ENCODE data around the gene MED12. TPM values are rescaled to one million over a fixed set of nuclear protein-coding genes. Genes with fewer than 3 reads are reported as not detected.

The MED12 gene
- total RNA-seq, 2 donors from 2014 or later = 66.2 to 79.2 TPM

DNA sequence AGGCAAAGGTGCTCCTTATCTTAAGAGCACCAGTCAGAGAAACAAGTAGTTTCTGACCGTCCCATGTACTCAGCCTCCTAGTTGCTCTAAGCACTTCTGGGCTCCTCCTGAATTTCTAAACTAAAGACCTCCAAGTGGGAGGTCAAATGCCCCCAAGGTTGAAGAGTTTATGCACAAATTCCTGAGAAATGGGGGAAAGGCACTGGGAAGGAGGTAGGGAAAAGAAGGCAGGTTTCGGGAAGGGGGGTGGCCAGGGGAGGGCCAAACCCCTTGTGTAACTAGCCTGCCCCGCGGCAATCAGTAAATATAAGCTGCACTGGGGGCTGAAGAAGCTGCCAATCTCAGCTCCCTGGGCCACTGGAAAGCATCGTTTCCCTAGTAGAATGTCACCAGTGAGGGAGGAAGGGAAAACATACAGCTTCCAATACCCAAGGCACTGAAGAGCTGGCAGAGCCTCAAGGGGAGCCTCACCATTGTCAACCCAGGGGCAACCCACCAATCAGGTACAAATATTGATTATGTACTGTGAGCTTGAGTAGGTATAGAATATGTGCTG, 19.4 kb upstream of the MED12 start:
- no peaks in the 10 kb centered on the region for H3K9me3 ChIP-seq (ENCODE audit: control insufficient read depth, low read length, poor library complexity, severe bottlenecking)
- ATAC-seq = no peak
- Mint-ChIP-seq H3K36me3 (ENCODE audit: low read depth) (no peaks in the 10 kb centered on the region), H3K4me1 (peaks cover 46% of the 10 kb centered on the region), H3K27me3 (no peaks in the 10 kb centered on the region), H3K27ac (peak overlapping the region; percentile 29), H3K4me3 (peak overlapping the region; percentile 58)
- no peak for DNase-seq

DNA sequence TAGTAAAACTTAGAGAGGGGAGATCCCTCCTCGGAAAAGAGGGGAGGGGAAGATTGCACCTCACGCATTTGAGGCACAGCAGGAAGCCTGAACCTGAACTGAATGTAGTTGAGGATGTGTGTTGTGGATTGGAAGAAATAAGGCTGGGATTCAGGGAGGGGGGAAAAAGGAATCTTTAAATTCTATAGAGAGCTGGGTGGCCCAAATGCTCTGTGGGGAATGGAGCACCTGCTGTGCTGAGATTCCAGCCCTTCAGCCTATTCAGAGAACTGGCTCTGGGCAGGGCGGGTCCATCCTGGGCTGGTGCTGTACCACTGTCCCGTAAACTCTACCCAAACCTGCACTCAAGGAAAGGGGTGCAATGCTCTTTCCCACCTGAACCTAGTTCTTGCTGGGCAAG, 18.7 kb upstream of the MED12 start:
- H3K9me3 ChIP-seq (ENCODE audit: control insufficient read depth, low read length, poor library complexity, severe bottlenecking) = no peaks in the 10 kb centered on the region
- ATAC-seq (no peak), DNase-seq (no peak)
- H3K4me1 Mint-ChIP-seq = peaks cover 53% of the 10 kb centered on the region
- H3K27ac Mint-ChIP-seq = peak overlapping the region; percentile 29
- H3K36me3 Mint-ChIP-seq (ENCODE audit: low read depth) = no peaks in the 10 kb centered on the region
- H3K4me3 Mint-ChIP-seq = peak overlapping the region; percentile 58
- no peaks in the 10 kb centered on the region for H3K27me3 Mint-ChIP-seq

DNA sequence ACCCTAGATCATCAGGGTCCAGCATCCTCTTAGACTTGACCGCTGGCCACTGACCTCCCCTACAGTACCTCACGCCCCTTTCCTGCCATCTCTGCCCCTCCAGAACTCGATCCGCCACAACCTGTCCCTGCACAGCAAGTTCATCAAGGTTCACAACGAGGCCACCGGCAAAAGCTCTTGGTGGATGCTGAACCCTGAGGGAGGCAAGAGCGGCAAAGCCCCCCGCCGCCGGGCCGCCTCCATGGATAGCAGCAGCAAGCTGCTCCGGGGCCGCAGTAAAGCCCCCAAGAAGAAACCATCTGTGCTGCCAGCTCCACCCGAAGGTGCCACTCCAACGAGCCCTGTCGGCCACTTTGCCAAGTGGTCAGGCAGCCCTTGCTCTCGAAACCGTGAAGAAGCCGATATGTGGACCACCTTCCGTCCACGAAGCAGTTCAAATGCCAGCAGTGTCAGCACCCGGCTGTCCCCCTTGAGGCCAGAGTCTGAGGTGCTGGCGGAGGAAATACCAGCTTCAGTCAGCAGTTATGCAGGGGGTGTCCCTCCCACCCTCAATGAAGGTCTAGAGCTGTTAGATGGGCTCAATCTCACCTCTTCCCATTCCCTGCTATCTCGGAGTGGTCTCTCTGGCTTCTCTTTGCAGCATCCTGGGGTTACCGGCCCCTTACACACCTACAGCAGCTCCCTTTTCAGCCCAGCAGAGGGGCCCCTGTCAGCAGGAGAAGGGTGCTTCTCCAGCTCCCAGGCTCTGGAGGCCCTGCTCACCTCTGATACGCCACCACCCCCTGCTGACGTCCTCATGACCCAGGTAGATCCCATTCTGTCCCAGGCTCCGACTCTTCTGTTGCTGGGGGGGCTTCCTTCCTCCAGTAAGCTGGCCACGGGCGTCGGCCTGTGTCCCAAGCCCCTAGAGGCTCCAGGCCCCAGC, 17.6 kb upstream of the MED12 start:
- H3K27ac Mint-ChIP-seq = peak overlapping the region; percentile 94
- no peak for DNase-seq
- no peaks in the 10 kb centered on the region for H3K27me3 Mint-ChIP-seq
- no peaks in the 10 kb centered on the region for H3K9me3 ChIP-seq (ENCODE audit: control insufficient read depth, low read length, poor library complexity, severe bottlenecking)
- H3K4me1 Mint-ChIP-seq = peaks cover 51% of the 10 kb centered on the region
- peak; percentile 27 for ATAC-seq
- H3K4me3 Mint-ChIP-seq = peak overlapping the region; percentile 12
- no peaks in the 10 kb centered on the region for H3K36me3 Mint-ChIP-seq (ENCODE audit: low read depth)

DNA sequence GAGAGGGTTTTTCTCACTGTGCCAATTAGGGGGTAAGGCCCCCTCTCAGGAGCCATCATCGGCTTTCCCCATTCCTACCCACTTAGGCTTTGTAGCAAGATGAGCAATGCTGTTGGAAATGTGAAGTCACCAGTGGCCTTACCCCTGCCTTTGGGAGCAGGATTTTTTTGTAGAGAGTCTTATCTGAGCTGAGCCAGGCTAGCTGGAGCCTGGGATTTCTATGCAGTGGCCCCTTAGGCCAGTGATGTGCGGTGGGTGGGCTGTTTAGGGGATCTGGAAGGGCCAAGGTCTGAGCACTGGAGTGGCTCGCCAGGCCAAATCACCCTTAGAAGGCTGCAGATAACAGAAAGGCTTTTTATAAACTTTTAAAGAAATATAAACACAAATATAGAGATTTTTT, 16.1 kb upstream of the MED12 start:
- ATAC-seq (no peak), DNase-seq (no peak)
- H3K4me3 Mint-ChIP-seq = peak overlapping the region; percentile 68
- H3K27me3 Mint-ChIP-seq = no peaks in the 10 kb centered on the region
- H3K4me1 Mint-ChIP-seq = peaks cover 57% of the 10 kb centered on the region
- no peaks in the 10 kb centered on the region for H3K9me3 ChIP-seq (ENCODE audit: control insufficient read depth, low read length, poor library complexity, severe bottlenecking)
- peaks cover 3% of the 10 kb centered on the region for H3K36me3 Mint-ChIP-seq (ENCODE audit: low read depth)
- H3K27ac Mint-ChIP-seq = peak overlapping the region; percentile 94

DNA sequence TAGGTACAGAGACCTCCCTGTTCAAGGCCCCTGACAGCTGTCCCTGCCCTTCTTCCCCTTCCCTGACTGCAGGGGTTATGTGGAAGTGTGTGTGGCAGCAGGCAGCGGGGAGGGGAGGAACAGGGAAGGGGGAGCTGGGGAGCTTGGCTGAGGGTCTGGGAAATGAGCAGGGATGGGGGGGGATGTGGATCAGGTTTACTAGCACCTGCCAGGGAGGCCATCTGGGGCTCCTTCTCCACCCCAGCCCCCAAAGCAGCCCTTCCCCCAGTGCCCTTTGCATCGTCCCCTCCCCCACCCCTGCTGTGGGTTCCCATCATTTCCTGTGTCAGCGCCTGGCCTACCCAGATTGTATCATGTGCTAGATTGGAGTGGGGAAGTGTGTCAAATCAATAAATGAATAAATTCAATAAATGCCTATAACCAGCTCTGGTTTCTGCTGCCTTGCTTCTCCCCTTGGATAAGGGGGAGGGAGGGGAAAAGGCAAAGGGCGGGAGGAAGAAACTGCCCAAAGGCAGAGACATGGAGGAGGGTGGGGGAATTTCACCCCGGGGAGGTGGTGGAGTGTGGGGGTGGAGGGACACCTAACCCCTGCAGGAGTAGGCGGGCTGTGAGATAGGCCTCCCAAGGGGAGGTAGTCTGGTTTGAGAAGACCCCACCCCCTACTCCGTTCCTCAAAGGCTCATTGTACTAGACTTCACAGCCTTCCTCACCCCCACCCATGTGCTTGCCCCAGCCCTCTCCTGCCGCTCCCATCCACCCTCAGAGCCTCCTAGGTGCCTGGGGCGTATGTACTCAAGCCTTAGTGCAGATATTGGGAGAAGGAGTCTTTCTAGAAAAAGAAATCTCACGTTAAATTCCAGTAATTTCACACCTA, 15.0 kb upstream of the MED12 start:
- Mint-ChIP-seq H3K4me3 (peak overlapping the region; percentile 84), H3K4me1 (peaks cover 55% of the 10 kb centered on the region), H3K36me3 (ENCODE audit: low read depth) (peaks cover 4% of the 10 kb centered on the region), H3K27ac (peak overlapping the region; percentile 94), H3K27me3 (no peaks in the 10 kb centered on the region)
- DNase-seq (peak in 2 of 3 donors; percentile 27 to 36), ATAC-seq (peak; percentile 63)
- H3K9me3 ChIP-seq (ENCODE audit: control insufficient read depth, low read length, poor library complexity, severe bottlenecking) = no peaks in the 10 kb centered on the region

DNA sequence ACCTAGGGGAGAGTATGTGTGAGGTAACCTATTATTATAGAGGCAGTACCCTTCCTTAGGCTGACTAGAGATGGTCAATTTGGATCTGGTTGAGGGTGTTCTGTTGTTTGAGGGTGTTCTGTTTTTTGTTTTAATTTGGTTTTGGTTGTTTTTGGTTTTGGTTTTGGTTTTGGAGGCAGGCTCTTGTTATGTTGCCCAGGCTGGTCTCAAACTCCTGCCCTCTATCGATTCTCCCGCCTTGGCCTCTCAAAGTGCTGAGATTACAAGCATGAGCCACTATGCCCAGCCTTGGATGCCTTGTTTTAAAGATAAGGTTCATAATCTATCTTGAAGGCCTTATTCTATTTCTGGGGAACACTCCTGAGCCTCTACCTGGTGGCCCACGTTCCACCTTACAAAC, 12.8 kb upstream of the MED12 start:
- ATAC-seq (no peak), DNase-seq (no peak)
- H3K4me3 Mint-ChIP-seq = peak overlapping the region; percentile 83
- peak overlapping the region; percentile 100 for H3K27ac Mint-ChIP-seq
- H3K36me3 Mint-ChIP-seq (ENCODE audit: low read depth) = peaks cover 7% of the 10 kb centered on the region
- H3K27me3 Mint-ChIP-seq = no peaks in the 10 kb centered on the region
- H3K4me1 Mint-ChIP-seq = peaks cover 48% of the 10 kb centered on the region
- no peaks in the 10 kb centered on the region for H3K9me3 ChIP-seq (ENCODE audit: control insufficient read depth, low read length, poor library complexity, severe bottlenecking)

DNA sequence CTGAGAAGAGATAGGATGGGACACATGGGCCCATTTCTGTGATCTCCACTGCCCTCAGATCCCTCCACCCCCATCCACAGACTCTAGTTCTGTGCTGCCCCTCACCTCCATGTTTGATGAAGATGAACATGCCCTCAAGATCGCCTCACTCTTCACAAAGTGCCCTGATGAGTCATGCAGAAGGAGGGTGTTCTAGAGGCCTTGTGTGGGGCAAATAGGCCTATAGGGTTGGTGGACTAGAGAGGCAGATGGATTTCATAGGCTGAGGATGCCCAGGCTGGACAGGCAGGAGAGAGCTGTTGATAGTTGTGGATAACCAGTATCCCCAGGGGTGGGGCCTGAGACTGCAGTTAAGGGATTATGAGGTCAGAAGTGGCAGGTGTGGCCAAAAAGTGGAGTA, 12.0 kb upstream of the MED12 start, which contains the start of gene CXorf65:
TSS of gene CXorf65 (minus strand) at position 314 of the 400 bp plus-strand sequence. CDS start at position 130, 184 bp downstream.
- ATAC-seq (no peak), DNase-seq (no peak)
- Mint-ChIP-seq H3K27ac (peak within 1 kb of the TSS; percentile 100), H3K4me1 (peaks cover 44% of the 10 kb centered on the region), H3K27me3 (no peaks in the 10 kb centered on the region), H3K4me3 (peak within 1 kb of the TSS; percentile 95), H3K36me3 (ENCODE audit: low read depth) (peaks cover 10% of the 10 kb centered on the region)
- H3K9me3 ChIP-seq (ENCODE audit: control insufficient read depth, low read length, poor library complexity, severe bottlenecking) = no peaks in the 10 kb centered on the region

DNA sequence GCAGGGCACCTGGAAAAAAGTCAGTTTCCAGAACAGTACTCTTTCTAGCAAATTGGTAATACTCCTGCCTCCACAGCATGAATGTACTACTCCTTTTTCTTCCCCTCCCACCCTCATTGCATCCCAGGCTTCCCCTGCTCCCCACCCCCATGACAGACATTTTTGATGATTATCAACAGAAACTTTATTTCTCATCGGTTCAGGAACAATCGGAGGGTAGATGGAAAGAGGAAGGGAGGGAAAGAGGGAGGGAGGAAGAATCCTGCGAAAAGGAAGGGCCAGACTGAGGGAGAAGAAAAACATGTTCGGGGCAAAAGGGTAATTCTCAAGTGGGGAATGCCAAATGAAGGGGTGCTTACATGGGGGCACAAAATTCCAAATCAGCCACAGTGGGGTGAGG, 11.2 kb upstream of the MED12 start:
- Mint-ChIP-seq H3K4me1 (peaks cover 46% of the 10 kb centered on the region), H3K27me3 (no peaks in the 10 kb centered on the region), H3K27ac (peak overlapping the region; percentile 100), H3K36me3 (ENCODE audit: low read depth) (peaks cover 10% of the 10 kb centered on the region), H3K4me3 (peak overlapping the region; percentile 95)
- H3K9me3 ChIP-seq (ENCODE audit: control insufficient read depth, low read length, poor library complexity, severe bottlenecking) = no peaks in the 10 kb centered on the region
- DNase-seq (no peak), ATAC-seq (no peak)

DNA sequence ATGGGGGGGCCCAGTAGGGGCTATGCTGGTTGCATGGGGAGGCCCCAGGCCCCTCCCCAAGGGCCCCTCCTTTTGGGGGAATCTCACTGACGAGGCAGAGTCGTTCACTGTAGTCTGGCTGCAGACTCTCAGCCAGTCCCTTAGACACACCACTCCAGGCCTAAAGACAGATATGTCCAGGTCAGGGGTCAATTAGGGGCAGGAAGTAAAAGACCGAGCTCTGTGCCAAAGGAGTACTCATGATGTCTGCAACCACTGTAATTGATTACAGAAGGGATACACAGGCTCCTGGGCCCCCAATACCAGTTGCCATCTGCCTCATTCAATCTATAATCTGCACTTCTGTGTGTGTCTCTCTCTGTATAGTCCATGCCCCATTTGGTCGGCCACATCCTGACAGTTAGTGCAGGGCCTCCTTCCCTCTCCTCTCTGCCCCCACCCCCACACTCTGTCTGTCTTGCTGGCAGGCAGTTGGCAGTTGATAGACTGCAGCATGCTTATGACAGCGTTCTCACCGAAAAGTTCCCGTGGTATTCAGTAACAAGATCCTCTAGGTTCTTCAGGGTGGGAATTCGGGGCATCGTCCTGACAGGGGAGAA, 10.5 kb upstream of the MED12 start:
- Mint-ChIP-seq H3K4me1 (peaks cover 43% of the 10 kb centered on the region), H3K27me3 (no peaks in the 10 kb centered on the region), H3K36me3 (ENCODE audit: low read depth) (peaks cover 10% of the 10 kb centered on the region), H3K4me3 (peak overlapping the region; percentile 95), H3K27ac (peak overlapping the region; percentile 100)
- DNase-seq (no peak), ATAC-seq (no peak)
- no peaks in the 10 kb centered on the region for H3K9me3 ChIP-seq (ENCODE audit: control insufficient read depth, low read length, poor library complexity, severe bottlenecking)

DNA sequence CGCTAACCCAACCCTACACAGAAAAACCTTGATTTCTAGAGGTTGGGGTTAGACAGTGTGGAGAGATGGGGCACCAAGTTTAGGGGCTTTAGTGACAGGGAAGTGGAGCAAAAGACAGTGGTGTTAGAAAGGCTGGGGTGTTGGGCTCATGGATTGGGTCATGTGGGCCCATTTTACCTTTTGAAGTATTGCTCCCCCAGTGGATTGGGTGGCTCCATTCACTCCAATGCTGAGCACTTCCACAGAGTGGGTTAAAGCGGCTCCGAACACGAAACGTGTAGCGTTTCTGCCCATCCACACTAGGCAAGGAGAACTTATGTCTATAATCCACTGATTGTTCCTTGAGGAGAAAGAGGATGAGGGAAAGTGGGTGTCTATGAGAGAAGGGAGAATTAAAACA, 9.3 kb upstream of the MED12 start:
- ATAC-seq (no peak), DNase-seq (no peak)
- H3K4me1 Mint-ChIP-seq = peaks cover 36% of the 10 kb centered on the region
- no peaks in the 10 kb centered on the region for H3K9me3 ChIP-seq (ENCODE audit: control insufficient read depth, low read length, poor library complexity, severe bottlenecking)
- peak overlapping the region; percentile 95 for H3K4me3 Mint-ChIP-seq
- H3K36me3 Mint-ChIP-seq (ENCODE audit: low read depth) = peaks cover 10% of the 10 kb centered on the region
- no peaks in the 10 kb centered on the region for H3K27me3 Mint-ChIP-seq
- peak overlapping the region; percentile 100 for H3K27ac Mint-ChIP-seq

DNA sequence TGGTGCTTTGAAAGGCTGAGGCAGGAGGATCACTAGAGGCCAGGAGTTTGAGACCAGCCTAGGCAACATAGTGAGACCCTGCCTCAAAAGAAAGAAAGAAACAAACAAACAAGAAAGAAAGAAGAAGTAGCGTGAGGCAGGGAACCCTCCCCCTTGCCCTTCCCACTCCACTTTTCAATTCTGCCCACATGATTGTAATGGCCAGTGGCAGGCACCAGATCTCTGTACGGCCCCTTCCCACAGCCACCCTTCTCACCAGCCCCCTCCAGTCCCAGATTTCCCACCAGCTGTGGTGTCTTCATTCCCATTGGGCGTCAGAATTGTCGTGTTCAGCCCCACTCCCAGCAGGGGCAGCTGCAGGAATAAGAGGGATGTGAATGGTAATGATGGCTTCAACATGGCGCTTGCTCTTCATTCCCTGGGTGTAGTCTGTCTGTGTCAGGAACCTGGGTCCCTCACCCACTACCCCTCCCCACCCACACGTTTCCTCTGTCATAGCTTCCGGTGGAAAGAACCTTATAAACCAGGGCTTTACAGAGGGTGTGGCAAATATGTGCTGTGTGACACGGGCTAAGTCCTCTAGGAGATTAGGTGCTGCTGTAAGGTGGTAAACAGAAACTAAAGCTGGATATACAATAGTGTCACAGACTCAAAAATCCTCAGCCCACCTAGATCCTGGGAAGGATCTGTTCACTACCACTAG, 7.1 kb upstream of the MED12 start, which contains the start of gene IL2RG:
TSS of gene IL2RG (minus strand) at position 437 of the 703 bp plus-strand sequence. CDS start at position 399, 38 bp downstream.
- peaks cover 10% of the 10 kb centered on the region for H3K36me3 Mint-ChIP-seq (ENCODE audit: low read depth)
- ATAC-seq (peak; percentile 89), DNase-seq (peak; percentile 51 to 67 (median 57))
- H3K4me1 Mint-ChIP-seq = peaks cover 24% of the 10 kb centered on the region
- H3K27ac Mint-ChIP-seq = peak within 1 kb of the TSS; percentile 100
- no peaks in the 10 kb centered on the region for H3K9me3 ChIP-seq (ENCODE audit: control insufficient read depth, low read length, poor library complexity, severe bottlenecking)
- no peaks in the 10 kb centered on the region for H3K27me3 Mint-ChIP-seq
- H3K4me3 Mint-ChIP-seq = peak within 1 kb of the TSS; percentile 95

DNA sequence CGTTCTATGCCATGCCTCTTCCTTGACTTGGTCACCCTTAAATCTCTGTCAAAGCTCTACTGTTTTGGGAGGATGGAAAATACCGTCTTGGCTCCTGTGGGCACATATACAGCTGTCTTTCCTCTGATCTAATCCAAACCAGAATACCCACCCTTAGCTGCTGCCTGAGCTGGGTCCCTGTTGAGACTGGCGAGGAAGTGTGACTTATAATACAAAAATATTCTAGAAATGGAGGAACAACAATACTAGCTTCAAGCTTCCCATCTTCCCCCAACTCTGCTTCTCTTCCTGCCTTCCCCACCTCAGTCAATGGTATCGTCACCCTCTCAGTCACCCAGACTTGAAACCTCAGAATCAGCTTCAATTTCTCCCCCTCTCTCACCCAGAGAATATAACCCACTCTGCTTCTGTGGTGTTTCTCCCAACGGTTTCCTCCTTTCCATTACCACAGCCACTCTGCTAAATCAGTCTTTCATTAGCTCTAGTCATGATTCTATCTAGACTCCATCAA, 6.4 kb upstream of the MED12 start:
- H3K4me1 Mint-ChIP-seq = peaks cover 20% of the 10 kb centered on the region
- peak in 1 of 3 donors; percentile 15 for DNase-seq
- H3K27me3 Mint-ChIP-seq = no peaks in the 10 kb centered on the region
- H3K36me3 Mint-ChIP-seq (ENCODE audit: low read depth) = peaks cover 7% of the 10 kb centered on the region
- H3K27ac Mint-ChIP-seq = peak overlapping the region; percentile 100
- peak overlapping the region; percentile 95 for H3K4me3 Mint-ChIP-seq
- peak; percentile 72 for ATAC-seq
- no peaks in the 10 kb centered on the region for H3K9me3 ChIP-seq (ENCODE audit: control insufficient read depth, low read length, poor library complexity, severe bottlenecking)

Data from T-helper 17 cell (primary cell).